AG09309 (cell line): Measurements from ENCODE around the gene CAMKK2.
A peak's percentile ranks its signal among the peaks of the same experiment; 100 is the strongest.

Experiments used
- DNase-seq: peaks from one replicate; pipeline ENCODE4 v3.0.0-alpha.2; 2010; ENCODE audit warnings: low read depth
- H3K4me3 ChIP-seq: 2 replicates; pipeline ENCODE4 v1.5.1; 2011; ENCODE audit warnings: mild to moderate bottlenecking, low read depth, low read length, moderate library complexity; ENCODE audit not compliant: control insufficient read depth
- CTCF ChIP-seq: IDR thresholded peaks from 2 replicates; pipeline ENCODE4 v1.5.1; 2011; ENCODE audit warnings: mild to moderate bottlenecking, low read depth, low read length, inconsistent platforms; ENCODE audit not compliant: insufficient read depth, control insufficient read depth; ENCODE audit errors: missing control alignments

Gene CAMKK2

DNA sequence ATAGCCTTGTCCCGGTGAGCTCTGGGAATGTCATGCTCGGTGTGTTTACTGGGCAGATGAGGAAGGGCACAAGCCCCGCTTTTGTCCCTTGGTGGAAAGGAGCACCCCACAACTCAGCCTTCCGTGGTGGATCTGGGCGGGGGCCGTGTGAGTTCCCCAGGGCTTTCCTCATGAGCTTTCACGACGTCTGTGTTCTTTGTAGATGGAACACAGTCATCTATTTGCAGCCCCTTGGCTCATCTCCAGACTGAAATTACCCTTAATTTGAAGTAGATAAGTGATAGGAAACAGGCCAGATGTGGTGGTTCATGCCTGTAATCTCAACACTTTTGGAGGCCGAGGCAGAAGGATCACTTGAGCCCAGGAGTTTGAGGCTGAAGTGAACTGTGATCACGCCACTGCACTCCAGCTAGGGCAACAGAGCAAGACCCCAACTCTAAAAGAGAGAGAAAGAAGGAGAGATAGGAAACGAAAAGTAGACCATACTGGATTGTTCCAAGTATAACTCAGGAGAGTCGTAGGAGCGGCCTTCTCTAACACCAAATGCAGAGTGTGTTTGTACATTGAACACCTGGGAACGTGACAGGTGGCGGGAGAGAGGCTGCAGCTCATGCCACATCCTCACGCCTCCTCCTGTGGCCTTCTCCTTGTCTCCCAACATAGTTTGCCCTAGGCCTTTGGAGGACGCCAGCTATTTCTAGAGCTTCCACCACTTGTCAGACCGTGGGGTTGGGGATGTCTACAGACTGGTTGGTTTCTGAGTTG, 77.7 kb downstream of the CAMKK2 start:
- H3K4me3 ChIP-seq, result no peak overlapping the region
- TF ChIP-seq CTCF, result no peak
- no peak for DNase-seq

- TF ChIP-seq CTCF, result no peak
- no peak for DNase-seq
- no peak overlapping the region for H3K4me3 ChIP-seq
These were observed 78.7 kb downstream of the CAMKK2 start for GRCh38 chr12:121217761-121218160.

DNA sequence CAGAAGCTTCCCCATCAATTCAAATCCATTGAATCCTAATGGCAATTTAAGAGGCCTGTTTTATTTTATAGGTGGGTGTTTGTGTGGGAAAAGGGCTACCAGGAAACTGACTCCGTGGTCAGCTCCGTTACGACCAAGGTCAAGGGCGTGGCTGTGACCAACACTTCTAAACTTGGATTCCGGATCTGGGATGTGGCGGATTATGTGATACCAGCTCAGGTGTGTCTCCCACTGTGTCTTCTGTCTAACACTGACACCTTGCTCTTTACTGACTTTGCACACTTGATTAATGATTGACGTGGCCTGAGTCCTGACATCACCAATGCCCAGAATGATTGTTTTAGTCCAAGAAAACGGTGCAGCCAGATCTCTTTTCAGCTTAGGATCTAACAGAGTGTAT, 79.4 kb downstream of the CAMKK2 start:
- no peak for DNase-seq
- no peak for TF ChIP-seq CTCF
- no peak overlapping the region for H3K4me3 ChIP-seq

DNA sequence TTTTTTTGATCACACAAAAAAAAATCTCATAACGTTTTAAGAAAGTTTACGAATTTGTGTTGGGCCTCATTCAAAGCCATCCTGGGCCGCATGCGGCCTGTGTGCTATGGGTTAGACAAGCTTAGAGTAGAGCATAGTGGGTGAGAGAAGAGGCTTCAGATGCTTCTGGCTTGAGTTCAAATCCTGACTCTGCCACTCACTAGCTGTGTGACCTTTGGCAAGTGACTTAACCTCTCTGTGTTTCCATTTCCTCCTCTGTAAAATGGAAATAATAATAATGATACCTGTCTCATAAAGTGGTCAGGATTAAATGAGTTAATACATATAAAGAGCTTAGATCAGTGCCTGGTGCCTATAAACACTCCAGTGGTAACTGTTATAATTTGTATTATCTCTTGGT, 80.4 kb downstream of the CAMKK2 start:
- no peak overlapping the region for H3K4me3 ChIP-seq
- DNase-seq, result no peak
- no peak for TF ChIP-seq CTCF

- no peak overlapping the region for H3K4me3 ChIP-seq
- no peak for TF ChIP-seq CTCF
- DNase-seq, result peak; percentile 79
These were observed 81.4 kb downstream of the CAMKK2 start for GRCh38 chr12:121214855-121215745.

DNA sequence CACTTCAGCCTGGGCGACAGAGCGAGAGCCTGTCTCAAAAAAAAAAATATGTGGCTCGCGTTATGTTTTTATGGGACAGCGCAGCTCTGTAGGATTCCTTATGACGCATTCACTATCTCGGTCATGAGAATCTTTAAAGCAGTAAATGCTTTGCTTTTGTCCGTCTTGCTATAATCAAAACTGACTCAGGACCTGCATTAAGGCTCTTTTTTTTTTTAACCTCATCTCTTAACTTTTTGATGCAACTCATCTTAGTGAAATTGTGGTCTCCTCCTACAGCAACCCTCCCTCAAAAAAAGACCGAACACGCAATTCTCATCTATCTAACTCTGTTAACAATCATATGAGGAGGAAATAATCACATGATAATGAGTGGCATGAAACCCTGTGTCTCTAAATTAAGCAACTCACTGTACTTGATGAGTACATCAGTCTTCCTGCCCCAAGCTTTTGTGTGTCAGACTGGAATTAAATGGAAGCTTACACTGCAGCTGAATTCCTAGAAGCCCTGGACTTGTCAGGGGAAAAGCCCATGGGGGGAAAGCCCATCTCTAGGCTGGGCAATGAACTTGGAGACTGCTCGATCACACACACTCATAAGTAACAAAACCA, 82.2 kb downstream of the CAMKK2 start:
- H3K4me3 ChIP-seq, result no peak overlapping the region
- peak; percentile 45 for DNase-seq
- TF ChIP-seq CTCF, result no peak
